Stimulated activated CD4-positive, alpha-beta T cell treated with anti-CD3 and anti-CD28 coated beads, Interleukin-15, amount 100 ng/mL, for 1 hour (primary cell): ENCODE results near the gene RNGTT.
"Not testable (repeated sequence)": the region's sequence is repeated elsewhere in the genome, so short reads cannot be mapped to it uniquely, and the experiment has no call there.

Source experiments
- DNase-seq, 2 donors: peaks; one replicate each; pipeline ENCODE4 v3.0.0-alpha.2; 2020; ENCODE audit warnings: low read depth in 1 of 2, low spot score in 1 of 2

RNGTT gene

DNA sequence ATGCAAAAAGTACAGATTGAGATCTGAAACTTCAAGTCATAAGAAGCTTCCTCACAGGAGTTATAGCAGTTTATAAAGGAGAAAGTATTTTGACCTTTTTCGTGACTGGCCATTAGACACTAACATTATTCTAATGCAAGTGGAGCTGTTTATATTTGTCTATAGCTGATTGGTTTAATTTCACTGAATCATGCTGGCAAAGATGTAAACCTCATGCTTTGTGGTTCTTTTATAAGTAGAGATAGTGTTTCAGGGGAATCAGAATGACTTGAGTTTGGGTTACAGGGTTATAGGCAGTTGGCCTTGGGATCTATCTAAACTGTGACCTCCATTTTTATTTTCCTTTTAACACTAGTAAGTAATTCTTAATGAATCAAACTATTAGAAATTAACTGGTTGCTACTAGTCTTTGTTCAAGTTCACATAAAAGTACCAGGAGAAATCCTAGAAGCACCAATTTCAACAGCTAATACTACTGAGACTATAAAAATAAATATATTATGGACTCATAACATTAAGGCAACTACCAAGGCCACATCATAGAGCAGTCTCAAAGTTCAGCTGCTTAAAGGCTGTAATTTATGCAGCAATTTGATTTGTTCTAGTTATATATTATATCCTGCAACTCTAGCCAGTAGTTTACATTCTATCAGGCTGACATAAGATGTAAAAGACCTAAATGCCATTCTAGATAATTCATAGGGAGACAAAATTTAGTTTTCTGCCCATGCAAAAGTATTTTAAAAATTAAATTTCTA, 94.0 kb downstream of the RNGTT start:
- no peak for DNase-seq

DNA sequence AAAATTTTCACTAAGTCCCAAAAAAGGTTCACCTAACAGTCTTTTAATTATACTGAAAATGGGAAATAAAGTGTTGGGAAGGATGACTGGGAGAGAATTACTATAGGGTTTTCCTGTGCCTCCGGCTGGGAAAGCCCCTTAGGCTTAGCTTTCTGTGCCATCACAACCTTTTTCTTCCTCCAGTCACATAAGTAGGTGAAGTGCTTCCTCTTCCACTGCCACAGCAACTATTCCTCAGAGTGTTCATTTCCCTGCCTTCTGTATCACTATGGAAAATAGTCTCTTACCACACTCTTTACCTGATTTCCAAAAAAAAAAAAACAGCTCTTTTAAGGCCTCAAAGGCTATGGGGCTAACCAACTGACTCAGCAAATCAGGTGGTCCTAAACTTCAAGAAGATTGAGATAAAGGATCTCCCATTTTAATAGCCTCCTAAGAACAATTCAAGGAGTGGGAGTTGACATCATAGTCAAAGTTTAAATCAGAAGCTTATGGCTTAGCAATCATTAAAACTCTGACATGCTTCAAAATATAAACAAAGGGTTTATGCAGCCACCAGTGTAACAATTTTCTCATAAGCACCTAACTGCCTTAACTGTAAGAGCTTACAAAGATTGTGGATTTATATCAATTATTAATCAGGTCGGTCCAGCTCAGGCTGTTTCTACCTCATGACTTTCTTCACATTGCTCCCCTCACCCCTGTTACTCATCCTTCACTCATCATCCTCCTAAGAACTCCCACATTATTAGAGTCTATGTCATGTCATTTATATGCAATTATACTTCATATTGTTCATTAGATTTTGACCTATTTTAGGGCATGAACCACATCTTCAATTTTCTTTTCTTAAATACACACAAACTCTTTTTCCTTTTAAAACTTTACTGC, 95.3 kb downstream of the RNGTT start:
- DNase-seq, result no peak

- no peak for DNase-seq
These were observed 96.6 kb downstream of the RNGTT start for GRCh38 chr6:88866856-88867255.

DNA sequence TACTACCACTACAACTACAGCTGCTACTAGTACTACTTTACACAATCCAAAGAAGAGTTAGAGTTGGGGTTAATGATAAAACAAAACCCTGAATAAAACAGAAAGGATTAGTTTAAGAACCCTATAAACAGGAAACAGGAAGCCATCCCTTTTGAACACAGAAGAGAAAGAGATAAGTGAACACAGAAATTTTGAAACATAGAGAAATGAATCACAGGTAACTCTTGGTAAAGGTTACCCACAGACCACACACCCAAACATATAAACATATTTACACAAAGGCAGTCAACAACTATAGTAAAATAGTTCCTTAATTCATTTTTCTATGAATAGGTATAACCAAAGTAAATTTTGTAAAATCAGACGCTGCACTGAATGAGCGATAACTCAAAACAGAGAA, 98.1 kb downstream of the RNGTT start:
- no peak for DNase-seq

GRCh38 chr6:88864359-88865054, 98.9 kb downstream of the RNGTT start:
- DNase-seq, result no peak

- DNase-seq, result no peak
These were observed 103.1 kb downstream of the RNGTT start for GRCh38 chr6:88860310-88860709.

GRCh38 chr6:88858455-88858854, 105.0 kb downstream of the RNGTT start:
- no peak for DNase-seq

- DNase-seq, result no peak
These were observed 106.9 kb downstream of the RNGTT start for GRCh38 chr6:88856566-88856965.

DNA sequence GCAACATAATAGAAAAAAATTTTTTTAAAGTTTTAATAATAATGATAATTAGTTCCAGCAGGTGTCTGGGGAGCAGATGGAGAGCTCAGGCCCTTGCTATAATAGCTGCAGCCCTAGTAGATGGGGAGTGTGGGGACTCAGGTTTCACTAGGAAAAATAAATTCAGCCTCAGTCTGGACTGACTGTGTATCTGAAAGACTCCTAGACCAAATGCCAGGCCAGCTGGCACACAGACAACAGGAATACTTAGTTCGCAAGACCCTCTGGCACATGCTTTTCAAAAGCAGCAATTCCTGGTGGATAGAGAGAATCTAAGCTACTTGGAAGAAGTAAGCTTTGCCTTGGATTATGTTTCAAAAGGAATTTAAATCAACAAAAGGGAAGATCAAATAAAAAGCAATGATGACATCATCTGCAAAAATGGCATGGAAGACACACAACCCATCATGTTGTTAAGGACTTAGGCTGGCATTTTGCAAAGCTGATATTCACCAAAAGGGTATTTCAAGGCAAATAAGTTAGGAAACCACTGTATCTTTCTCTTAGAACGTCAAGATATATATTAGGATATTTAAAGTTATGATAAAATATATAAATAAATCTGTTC, 107.8 kb downstream of the RNGTT start:
- no peak for DNase-seq

GRCh38 chr6:88852775-88853174, 110.6 kb downstream of the RNGTT start:
- no peak for DNase-seq

- no peak for DNase-seq
These were observed 111.4 kb downstream of the RNGTT start for GRCh38 chr6:88852000-88852399.

DNA sequence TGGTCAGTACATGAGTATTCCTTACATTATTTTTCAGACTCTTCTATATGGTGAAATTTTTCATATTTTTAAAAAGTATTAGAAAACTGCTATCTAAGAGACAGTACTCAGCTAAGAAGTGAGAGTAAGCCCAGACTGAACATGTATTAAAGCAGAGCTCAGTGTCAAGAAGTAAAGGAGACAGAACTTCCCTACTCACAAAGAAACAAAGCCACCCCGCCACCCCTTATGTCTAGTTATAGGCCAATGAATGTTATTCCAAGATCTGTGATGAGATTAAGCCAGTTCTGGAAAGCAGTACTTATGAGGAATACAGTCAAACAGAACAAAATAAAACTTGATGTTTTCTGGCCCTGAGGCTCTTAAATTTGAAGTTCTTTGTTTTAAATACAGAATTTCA, 114.5 kb downstream of the RNGTT start:
- DNase-seq, result no peak

GRCh38 chr6:88843040-88843439, 120.4 kb downstream of the RNGTT start:
- no peak for DNase-seq

DNA sequence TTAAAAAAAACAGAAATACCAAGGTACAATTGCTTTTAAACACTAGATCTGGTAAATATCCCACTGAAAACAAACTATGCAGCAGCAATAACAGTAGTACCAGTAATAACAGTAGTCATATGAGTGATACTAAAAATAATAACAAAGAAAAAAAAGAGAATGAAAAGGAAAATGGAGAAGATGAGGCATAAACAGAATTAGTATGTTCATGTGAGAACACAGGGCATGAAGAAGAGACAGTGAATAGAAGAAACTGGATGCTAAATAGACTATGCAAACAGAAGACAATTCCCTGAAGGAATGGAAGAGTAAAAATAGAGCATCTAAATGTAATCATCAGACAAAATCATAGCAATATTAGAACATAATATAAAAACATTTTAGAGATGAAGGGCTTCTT, 121.1 kb downstream of the RNGTT start:
- DNase-seq, result no peak

DNA sequence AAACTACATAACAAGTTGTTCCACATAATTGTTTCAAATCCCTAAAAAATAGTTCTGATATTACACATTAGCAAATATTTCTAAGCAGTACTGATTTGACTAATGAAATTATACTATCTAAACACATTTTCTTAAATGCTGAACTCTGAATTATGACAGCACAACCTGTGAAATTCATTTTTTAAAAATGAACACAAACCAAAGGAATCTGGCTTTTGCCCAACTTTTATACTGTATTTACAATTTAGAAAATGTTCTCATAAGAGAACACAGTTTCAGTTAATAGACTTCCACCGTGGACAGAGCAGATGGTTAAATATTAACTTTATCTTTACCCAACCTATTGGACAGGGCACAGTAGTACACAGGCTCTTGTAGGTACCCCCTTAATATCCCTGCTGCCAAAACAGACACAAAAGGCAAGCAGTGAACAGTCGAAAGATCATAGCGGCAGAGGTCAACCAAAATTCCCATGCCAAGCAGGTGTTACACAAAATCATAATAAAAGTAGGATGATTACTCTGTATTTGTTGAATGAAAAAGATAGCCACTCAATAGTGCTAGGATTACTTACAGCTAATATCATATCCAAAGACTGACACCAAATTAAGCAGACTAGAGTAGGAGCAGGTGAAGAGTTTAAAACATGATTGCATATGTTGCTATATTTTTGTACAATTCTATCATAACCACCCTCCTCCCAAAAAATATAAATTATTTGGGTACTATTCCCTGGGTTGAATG, 122.5 kb downstream of the RNGTT start:
- no peak for DNase-seq

DNA sequence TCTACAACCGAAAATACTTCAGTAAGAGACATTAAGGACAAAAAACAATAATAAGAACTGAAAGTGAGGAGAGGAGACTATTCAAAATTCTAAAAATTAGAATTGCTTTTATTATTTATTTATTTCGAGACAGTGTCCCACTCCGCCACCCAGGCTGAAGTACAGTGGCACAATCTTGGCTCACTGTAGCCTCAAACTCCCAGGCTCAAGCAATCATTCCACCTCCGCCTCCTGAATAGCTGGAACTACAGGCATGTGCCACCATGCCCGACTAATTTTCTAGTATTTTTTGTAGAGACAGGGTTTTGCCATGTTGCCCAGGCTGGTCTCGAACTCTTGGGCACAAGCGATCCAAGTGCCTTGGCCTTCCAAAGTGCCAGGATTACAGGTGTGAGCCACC, 123.1 kb downstream of the RNGTT start:
- DNase-seq, result no peak

DNA sequence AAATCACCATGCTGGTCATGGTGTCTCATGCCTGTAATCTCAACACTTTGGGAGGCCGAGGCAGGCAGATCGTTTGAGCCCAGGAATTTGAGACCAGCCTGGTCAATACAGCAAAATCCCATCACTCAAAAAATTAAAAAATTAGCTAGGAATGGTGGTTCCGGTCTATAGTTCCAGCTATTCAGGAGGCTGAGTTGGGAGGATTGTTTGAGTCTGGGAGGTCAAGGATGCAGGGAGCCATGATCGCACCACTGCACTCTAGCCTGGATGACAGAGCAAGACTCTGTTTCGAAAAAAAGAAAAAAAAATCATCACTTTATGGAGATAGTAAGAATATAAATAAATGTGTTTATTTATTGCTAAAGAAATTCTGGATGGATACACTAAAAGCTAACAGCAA, 124.1 kb downstream of the RNGTT start:
- no peak for DNase-seq

DNA sequence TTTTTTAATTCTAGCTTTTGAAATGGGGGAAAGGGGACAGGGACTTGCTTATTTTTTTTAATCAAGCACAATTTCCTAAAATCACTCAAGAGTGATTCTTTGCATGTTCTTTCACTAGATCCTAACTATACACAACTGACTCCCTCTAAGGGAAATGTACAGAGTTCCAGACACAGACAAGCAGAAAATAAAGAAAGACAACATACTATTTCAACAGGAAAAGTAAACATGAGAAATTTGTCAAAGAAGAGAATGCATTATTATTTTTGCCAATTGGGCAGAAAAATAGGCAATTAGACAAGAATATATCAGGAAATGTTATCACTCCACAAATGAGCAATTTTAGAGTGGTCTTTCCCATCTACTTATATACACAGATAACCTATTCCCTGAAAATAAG, 128.2 kb downstream of the RNGTT start:
- no peak for DNase-seq

DNA sequence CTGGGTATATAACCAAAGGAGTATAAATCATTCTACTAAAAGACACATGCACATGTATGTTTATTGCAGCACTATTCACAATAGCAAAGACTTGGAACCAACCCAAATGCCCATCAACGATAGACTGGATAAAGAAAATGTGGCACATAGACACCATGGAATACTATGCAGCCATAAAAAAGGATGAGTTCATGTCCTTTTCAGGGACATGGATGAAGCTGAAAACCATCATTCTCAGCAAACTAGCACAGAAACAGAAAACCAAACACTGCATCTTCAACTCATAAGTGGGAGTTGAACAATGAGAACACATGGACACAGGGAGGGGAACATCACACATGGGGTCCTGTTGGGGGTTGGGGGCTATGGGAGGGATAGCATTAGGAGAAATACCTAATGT, 130.3 kb downstream of the RNGTT start:
- not testable (repeated sequence) for DNase-seq

GRCh38 chr6:88827599-88827998, 135.8 kb downstream of the RNGTT start:
- DNase-seq, result not testable (repeated sequence)

DNA sequence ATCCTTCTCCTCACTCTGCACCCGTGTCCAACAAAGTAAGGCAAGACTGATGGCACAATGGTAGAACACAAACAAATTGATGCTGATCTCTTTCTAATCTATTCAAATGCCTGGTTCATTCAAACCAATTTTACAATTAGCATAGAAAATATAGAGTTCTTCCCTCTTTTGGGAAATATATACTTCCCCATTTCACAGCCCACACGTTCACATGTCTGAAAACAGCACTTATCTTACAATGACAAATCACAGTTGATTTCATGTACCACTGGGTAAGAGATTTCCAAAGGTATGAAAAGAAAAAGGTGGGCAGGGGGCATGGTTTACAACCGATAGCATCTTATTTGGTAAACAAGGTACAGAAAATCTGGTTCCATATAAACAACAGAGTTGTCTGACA, 137.6 kb downstream of the RNGTT start:
- no peak for DNase-seq
